IPS-18a (cell line): ENCODE data around the gene CAMK1D.
"Not testable (repeated sequence)": the region's sequence is repeated elsewhere in the genome, so short reads cannot be mapped to it uniquely, and the experiment has no call there.

ENCODE experiments used
- H3K27ac ChIP-seq: one replicate; pipeline ENCODE4 v1.5.1; 2013; ENCODE audit warnings: low read length
- H3K27me3 ChIP-seq: one replicate; pipeline ENCODE4 v1.6.1; 2013; ENCODE audit warnings: mild to moderate bottlenecking, low read length; ENCODE audit not compliant: control insufficient read depth, insufficient read depth
- H3K36me3 ChIP-seq: one replicate; pipeline ENCODE4 v1.6.1; 2013; ENCODE audit warnings: low read depth, low read length; ENCODE audit not compliant: control insufficient read depth
- H3K4me1 ChIP-seq: one replicate; pipeline ENCODE4 v1.6.1; 2013; ENCODE audit warnings: low read depth, low read length; ENCODE audit not compliant: control insufficient read depth
- H3K4me3 ChIP-seq: one replicate; pipeline ENCODE4 v1.5.1; 2013; ENCODE audit warnings: low read length
- H3K9ac ChIP-seq: one replicate; pipeline ENCODE4 v1.6.1; 2013; ENCODE audit warnings: mild to moderate bottlenecking, low read length, moderate library complexity
- H3K9me3 ChIP-seq: one replicate; pipeline ENCODE4 v1.6.1; 2013; ENCODE audit warnings: low read depth, low read length; ENCODE audit not compliant: control insufficient read depth

Gene CAMK1D

DNA sequence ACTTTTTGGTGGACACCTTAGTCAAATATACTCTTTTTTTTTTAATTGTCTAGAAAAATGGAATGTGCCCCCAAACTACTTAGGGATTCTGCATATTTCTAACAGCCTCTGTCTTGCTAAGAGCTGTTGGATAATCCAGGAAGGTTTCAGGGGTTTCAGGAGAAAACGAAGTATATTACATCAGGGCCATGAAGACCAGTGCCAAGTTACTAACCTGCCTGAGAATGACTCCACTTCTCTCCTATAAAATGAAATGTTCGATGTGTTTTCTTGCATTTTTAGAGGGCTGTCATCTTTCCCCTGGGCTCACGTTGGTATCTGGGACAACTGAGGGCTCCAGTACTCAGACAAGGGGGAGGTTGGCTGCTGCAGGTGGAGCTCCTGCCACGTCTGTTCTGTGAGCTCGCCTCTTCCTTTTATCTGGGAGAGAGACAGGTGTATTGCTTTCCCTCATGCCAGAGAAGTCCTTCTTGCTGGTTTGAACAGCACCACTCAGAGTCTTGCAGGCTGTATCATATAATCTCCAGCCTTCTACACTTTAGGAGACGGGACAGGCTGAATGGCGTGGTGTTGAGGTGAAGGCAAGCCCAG, 71.3 kb downstream of the CAMK1D start:
- no peaks in the 10 kb centered on the region for H3K27me3 ChIP-seq
- no peak overlapping the region for H3K9ac ChIP-seq
- no peaks in the 10 kb centered on the region for H3K36me3 ChIP-seq
- H3K27ac ChIP-seq: no peak overlapping the region
- no peaks in the 10 kb centered on the region for H3K9me3 ChIP-seq
- H3K4me3 ChIP-seq: no peak overlapping the region
- no peaks in the 10 kb centered on the region for H3K4me1 ChIP-seq

GRCh38 chr10:12422189-12422588, 72.8 kb downstream of the CAMK1D start:
- H3K27me3 ChIP-seq: no peaks in the 10 kb centered on the region
- no peaks in the 10 kb centered on the region for H3K36me3 ChIP-seq
- no peaks in the 10 kb centered on the region for H3K9me3 ChIP-seq
- no peak overlapping the region for H3K4me3 ChIP-seq
- H3K27ac ChIP-seq: no peak overlapping the region
- H3K9ac ChIP-seq: no peak overlapping the region
- no peaks in the 10 kb centered on the region for H3K4me1 ChIP-seq

DNA sequence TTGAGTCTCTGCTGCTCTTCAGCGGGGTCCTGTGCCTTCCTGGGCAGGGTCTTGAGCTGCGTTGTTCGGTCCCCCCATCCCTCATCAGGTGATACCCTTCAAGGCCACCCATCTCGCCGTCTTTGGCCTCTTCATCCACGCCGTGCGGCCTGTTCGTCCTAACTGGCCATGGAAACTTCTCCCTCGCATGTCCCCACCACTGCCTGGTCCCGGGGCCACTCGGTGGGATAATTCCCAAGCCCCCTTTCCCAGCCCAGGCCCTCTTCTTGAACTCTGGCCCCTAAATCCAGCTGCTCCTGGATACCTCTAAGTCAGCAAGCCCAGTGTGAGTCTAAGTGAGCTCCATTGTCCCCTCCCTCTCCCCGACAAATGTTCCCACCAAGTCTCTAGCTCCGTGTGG, 74.5 kb downstream of the CAMK1D start:
- Histone ChIP-seq H3K36me3 (no peaks in the 10 kb centered on the region), H3K27ac (no peak overlapping the region), H3K4me3 (no peak overlapping the region), H3K9ac (no peak overlapping the region), H3K4me1 (no peaks in the 10 kb centered on the region), H3K9me3 (no peaks in the 10 kb centered on the region), H3K27me3 (no peaks in the 10 kb centered on the region)

DNA sequence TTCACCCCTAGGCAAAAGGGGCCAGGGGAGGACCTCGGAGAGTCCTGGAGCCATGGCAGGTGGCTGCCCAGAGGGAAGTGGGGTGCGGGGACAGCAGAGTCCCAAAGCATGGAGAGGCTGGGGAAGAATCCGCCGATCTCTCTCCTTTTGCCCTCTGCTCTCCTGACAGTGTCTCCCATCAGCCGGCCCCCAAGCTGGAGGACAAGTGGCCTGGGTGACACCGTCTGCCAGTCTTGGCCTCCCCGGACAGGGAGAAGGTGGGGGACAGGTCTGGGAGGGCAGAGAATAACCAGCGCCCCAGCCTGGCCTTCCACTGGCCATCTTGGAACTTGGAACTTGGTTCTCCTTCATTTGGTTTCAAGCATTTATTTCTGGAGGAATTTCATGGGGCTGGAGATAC, 77.9 kb downstream of the CAMK1D start:
- Histone ChIP-seq H3K4me3 (no peak overlapping the region), H3K9ac (no peak overlapping the region), H3K4me1 (no peaks in the 10 kb centered on the region), H3K27ac (no peak overlapping the region), H3K36me3 (no peaks in the 10 kb centered on the region), H3K27me3 (no peaks in the 10 kb centered on the region), H3K9me3 (no peaks in the 10 kb centered on the region)

DNA sequence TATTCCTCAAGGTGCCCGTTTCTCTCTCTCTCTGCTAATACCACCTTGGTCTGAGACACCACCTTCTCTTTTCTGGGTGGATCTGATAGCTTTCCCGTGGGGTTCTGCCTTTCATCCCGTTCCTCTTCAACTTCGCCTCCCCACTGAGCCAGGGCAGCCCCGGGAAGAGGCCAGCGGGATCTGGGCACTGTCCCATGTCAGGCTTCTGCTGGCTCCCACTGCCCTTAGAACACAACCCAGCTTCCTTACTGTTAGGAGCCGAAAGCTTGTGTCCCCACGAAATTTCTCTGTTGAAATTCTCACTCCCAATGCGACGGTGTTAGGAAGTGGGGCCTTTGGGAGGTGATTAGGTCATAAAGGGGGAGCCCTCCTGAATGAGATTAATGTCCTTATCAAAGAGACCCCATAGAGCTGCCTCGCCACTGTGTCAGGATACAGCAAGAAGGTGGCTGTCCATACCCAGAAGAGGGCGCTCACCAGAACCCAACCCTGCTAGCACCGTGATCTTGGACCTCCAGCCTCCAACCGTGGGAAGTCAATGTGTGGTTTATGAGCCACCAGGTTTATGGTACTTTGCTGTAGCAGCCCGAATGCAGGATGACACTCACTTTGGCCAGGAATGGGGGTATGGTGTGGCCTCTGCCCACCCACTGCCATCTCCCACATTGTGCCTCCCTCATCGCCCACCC, 79.2 kb downstream of the CAMK1D start:
- H3K27ac ChIP-seq: no peak overlapping the region
- no peaks in the 10 kb centered on the region for H3K27me3 ChIP-seq
- no peaks in the 10 kb centered on the region for H3K4me1 ChIP-seq
- H3K4me3 ChIP-seq: no peak overlapping the region
- H3K36me3 ChIP-seq: no peaks in the 10 kb centered on the region
- H3K9me3 ChIP-seq: no peaks in the 10 kb centered on the region
- no peak overlapping the region for H3K9ac ChIP-seq

DNA sequence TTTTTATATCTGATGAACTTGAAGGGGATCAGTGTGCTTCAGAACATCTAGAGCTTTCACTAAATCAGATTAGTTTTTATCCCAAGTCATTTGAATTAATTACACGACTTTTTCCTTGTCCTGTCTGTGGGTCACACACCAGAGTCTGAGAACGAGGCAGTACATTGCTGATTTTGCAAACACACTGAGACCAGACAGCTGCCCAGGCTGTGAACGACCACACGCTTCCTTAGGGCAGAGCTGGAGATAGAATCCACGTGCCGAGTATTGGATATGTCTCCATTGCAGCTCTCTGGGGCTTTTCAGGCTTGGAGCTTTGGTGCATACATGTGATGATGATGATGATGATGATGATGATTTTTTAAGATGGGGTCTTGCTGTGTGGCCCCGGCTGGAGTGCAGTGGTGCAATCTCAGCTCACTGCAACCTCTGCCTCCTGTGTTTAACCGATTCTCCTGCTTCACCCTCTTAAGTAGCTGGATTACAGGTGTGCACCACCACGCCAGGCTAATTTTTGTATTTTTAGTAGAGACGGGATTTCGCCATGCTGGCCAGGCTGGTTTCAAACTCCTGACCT, 81.1 kb downstream of the CAMK1D start:
- Histone ChIP-seq H3K27me3 (no peaks in the 10 kb centered on the region), H3K27ac (no peak overlapping the region), H3K36me3 (no peaks in the 10 kb centered on the region), H3K4me3 (no peak overlapping the region), H3K9ac (no peak overlapping the region), H3K9me3 (no peaks in the 10 kb centered on the region), H3K4me1 (no peaks in the 10 kb centered on the region)

DNA sequence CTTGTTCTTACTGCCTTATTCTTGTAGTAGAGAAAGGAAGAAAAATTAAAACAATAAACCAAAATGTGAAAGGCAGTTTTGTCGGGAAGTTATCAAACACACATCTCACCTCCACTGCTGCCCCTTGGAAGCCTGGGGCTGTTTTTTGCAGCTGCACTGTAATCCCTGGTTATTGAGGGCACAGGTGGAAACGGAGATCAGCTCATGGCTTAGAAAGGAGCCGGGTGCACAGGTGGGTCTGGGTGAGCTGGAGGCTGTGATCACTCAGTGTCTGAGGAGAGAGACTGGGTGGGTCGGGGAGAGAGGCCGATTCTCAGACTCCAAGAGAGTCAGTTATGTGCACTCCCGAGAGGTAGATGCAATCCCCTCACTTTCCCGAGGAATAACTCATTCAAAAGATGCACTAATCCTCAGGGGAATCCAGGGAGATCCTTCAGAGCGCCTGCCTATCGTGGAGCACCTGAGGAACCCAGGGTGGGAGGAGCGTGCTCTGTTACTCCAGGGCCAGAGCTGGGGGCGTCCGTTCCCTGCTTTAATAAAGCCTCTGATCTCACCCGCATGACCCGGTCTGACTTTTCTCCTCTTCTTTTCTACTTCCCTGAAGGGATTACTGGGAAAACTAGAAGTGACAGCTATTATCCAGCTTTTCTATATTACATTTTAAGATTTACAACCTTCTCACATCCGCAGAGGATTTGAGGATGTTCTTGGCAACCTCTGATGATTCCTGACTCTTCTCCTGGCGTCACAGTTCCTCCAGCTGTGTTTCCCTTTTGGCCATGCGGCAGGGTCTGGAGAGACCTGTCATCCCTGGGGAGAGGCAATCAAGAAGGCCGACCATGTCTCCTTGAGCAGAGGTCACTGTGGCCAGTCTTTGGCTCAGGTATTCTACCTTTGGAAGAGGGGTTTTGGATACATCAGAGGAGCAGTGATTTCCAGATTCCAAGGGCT, 82.1 kb downstream of the CAMK1D start:
- no peak overlapping the region for H3K4me3 ChIP-seq
- no peaks in the 10 kb centered on the region for H3K36me3 ChIP-seq
- no peaks in the 10 kb centered on the region for H3K4me1 ChIP-seq
- H3K27ac ChIP-seq: no peak overlapping the region
- H3K9ac ChIP-seq: no peak overlapping the region
- no peaks in the 10 kb centered on the region for H3K9me3 ChIP-seq
- no peaks in the 10 kb centered on the region for H3K27me3 ChIP-seq

DNA sequence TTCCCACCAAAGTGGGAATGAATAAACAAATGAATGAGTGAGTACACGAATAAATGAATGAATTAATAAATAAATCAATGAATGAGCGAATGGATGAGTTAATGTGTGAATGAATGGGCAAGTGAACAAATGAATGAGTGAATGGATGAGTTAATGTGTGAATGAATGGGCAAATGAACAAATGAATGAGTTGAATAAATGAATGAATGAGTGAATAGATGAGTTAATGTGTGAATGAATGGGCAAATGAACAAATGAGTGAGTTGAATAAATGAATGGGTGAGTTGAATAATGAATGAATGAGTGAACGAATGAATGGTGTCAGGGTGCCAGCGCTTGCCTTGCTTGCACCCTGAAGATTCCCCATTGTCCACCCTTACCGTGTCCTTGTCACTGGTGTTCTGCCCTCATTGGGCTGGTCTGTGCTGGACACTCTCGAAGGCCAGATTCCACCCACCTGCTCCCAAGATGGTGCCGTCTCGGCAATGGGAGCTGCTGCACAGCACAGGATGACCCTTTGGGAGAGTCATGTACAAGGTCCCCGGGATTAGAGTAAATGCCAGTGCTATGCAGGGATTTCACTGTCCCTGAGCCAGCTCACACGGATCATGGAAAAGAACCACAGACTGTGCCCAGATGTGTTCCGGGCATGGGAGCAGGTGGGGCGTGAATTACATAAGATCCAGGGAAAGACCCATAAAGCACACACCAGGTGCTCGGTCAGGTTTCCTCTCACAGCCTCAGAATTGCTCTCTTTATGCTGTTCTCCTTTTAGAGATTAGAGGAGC, 83.2 kb downstream of the CAMK1D start:
- Histone ChIP-seq H3K4me1 (no peaks in the 10 kb centered on the region), H3K9ac (no peak overlapping the region), H3K9me3 (no peaks in the 10 kb centered on the region), H3K36me3 (no peaks in the 10 kb centered on the region), H3K4me3 (no peak overlapping the region), H3K27me3 (no peaks in the 10 kb centered on the region), H3K27ac (no peak overlapping the region)

DNA sequence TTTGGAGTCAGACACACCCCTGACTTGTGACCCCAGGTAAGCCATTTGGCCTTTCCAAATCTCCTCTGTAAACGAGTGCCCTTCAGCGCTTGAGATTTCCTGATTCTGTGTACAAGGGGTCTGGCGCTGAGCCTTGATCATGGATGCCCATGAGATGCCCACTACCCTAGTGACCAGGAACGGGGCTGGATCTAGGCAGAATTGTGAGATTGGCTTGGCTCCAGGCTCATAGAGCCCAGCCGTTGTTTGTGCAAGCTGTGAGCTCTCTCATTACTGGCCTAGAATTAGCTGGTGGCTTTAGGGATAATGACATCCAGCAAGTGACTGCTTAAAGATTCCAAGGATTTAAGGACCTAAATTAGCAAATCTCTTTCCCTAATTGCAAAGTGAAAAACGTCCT, 84.9 kb downstream of the CAMK1D start:
- Histone ChIP-seq H3K36me3 (no peaks in the 10 kb centered on the region), H3K9ac (no peak overlapping the region), H3K27ac (no peak overlapping the region), H3K9me3 (no peaks in the 10 kb centered on the region), H3K4me3 (no peak overlapping the region), H3K4me1 (no peaks in the 10 kb centered on the region), H3K27me3 (no peaks in the 10 kb centered on the region)

DNA sequence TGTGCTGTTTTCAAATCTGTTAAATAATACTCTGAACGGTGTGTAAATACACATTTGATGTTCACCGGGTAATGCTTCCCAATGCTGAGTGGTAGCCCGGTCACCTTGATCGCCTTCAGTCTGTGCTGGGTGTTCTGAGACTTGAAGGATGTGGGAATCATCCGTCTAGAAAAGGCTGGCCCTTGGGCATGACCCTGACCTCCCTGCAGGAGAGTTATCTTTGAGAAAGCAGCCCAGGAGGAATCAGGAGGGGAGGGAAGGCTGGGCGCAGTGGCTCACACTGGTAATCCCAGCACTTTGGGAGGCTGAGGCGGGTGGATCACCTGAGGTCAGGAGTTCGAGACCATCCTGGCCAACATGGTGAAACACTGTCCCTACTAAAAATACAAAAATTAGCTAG, 85.3 kb downstream of the CAMK1D start:
- not testable (repeated sequence) for H3K4me3 ChIP-seq, H3K27ac ChIP-seq, H3K9me3 ChIP-seq, H3K9ac ChIP-seq, H3K4me1 ChIP-seq, H3K36me3 ChIP-seq, H3K27me3 ChIP-seq

- Histone ChIP-seq H3K9me3 (no peaks in the 10 kb centered on the region), H3K9ac (no peak overlapping the region), H3K36me3 (no peaks in the 10 kb centered on the region), H3K27ac (no peak overlapping the region), H3K27me3 (no peaks in the 10 kb centered on the region), H3K4me3 (no peak overlapping the region), H3K4me1 (no peaks in the 10 kb centered on the region)
Observed at GRCh38 chr10:12435348-12435747, 86.0 kb downstream of the CAMK1D start.
